Kidney capillary endothelial cell (primary cell): ENCODE measurements around the gene MELK.

Experiments
- DNase-seq: peaks from one replicate; pipeline ENCODE4 v3.0.0-alpha.2; 2018; ENCODE audit warnings: low spot score

Gene MELK

GRCh38 chr9:36676091-36676490 lies 103.4 kb downstream of the MELK start:
- no peak for DNase-seq

GRCh38 chr9:36676778-36677485 lies 104.2 kb downstream of the MELK start:
- no peak for DNase-seq

- DNase-seq, result no peak
Observed at GRCh38 chr9:36677611-36678010, 104.9 kb downstream of the MELK start.

GRCh38 chr9:36679710-36680109 lies 107.0 kb downstream of the MELK start:
- no peak for DNase-seq

GRCh38 chr9:36686471-36686870 lies 113.8 kb downstream of the MELK start:
- no peak for DNase-seq

- no peak for DNase-seq
Observed at GRCh38 chr9:36690412-36691168, 117.9 kb downstream of the MELK start.

- no peak for DNase-seq
Observed at GRCh38 chr9:36691671-36692070, 119.0 kb downstream of the MELK start.

- no peak for DNase-seq
Observed at GRCh38 chr9:36698984-36699383, 126.3 kb downstream of the MELK start.

GRCh38 chr9:36704148-36704547 lies 131.5 kb downstream of the MELK start:
- no peak for DNase-seq

- DNase-seq, result no peak
Observed at GRCh38 chr9:36713515-36714490, 141.1 kb downstream of the MELK start.

- no peak for DNase-seq
Observed at GRCh38 chr9:36716496-36716895, 143.8 kb downstream of the MELK start.

GRCh38 chr9:36717276-36717675 lies 144.6 kb downstream of the MELK start:
- DNase-seq, result no peak

GRCh38 chr9:36718612-36719011 lies 145.9 kb downstream of the MELK start:
- DNase-seq, result no peak

GRCh38 chr9:36720043-36720442 lies 147.3 kb downstream of the MELK start:
- DNase-seq, result no peak

GRCh38 chr9:36721846-36722588 lies 149.3 kb downstream of the MELK start:
- no peak for DNase-seq

GRCh38 chr9:36725777-36726356 lies 153.2 kb downstream of the MELK start:
- no peak for DNase-seq
